Neuron (in vitro differentiated cells): ENCODE data around the gene NANS.
"Not testable (repeated sequence)": the region's sequence is repeated elsewhere in the genome, so short reads cannot be mapped to it uniquely, and the experiment has no call there.

Source experiments
- H2AFZ ChIP-seq: one replicate; pipeline ENCODE4 v1.6.1; 2013; ENCODE audit warnings: low read depth, mild to moderate bottlenecking, inconsistent platforms, low read length, moderate library complexity
- H3K27me3 ChIP-seq: one replicate; pipeline ENCODE4 v1.6.1; 2013; ENCODE audit warnings: low read length; ENCODE audit not compliant: insufficient read depth
- H3K36me3 ChIP-seq: one replicate; pipeline ENCODE4 v1.6.1; 2013; ENCODE audit warnings: low read length; ENCODE audit not compliant: insufficient read depth
- H3K4me1 ChIP-seq: one replicate; pipeline ENCODE4 v1.6.1; 2013; ENCODE audit warnings: low read length; ENCODE audit not compliant: insufficient read depth
- H3K4me3 ChIP-seq: 2 replicates; pipeline ENCODE4 v1.5.1; 2013; ENCODE audit warnings: mild to moderate bottlenecking, low read length, moderate library complexity
- H3K9me3 ChIP-seq: one replicate; pipeline ENCODE4 v1.6.1; 2013; ENCODE audit warnings: low read length

Gene NANS

GRCh38 chr9:98085944-98086343 lies 29.4 kb downstream of the NANS start:
- H3K27me3 ChIP-seq, result no peaks in the 10 kb centered on the region
- H3K4me3 ChIP-seq, result no peak overlapping the region
- H3K4me1 ChIP-seq, result peaks cover 6% of the 10 kb centered on the region
- no peaks in the 10 kb centered on the region for H3K9me3 ChIP-seq
- no peak overlapping the region for H2AFZ ChIP-seq
- H3K36me3 ChIP-seq, result peaks cover 7% of the 10 kb centered on the region

GRCh38 chr9:98086461-98086860 lies 29.9 kb downstream of the NANS start:
- H3K36me3 ChIP-seq, result peaks cover 1% of the 10 kb centered on the region
- no peaks in the 10 kb centered on the region for H3K9me3 ChIP-seq
- no peak overlapping the region for H2AFZ ChIP-seq
- H3K27me3 ChIP-seq, result no peaks in the 10 kb centered on the region
- peaks cover 6% of the 10 kb centered on the region for H3K4me1 ChIP-seq
- no peak overlapping the region for H3K4me3 ChIP-seq

- no peaks in the 10 kb centered on the region for H3K36me3 ChIP-seq
- no peaks in the 10 kb centered on the region for H3K9me3 ChIP-seq
- no peak overlapping the region for H3K4me3 ChIP-seq
- H2AFZ ChIP-seq, result no peak overlapping the region
- peaks cover 6% of the 10 kb centered on the region for H3K4me1 ChIP-seq
- H3K27me3 ChIP-seq, result peaks cover 2% of the 10 kb centered on the region
These were observed 31.2 kb downstream of the NANS start for GRCh38 chr9:98087420-98088354.

GRCh38 chr9:98090674-98091073 lies 34.1 kb downstream of the NANS start:
- H3K36me3 ChIP-seq, H2AFZ ChIP-seq, H3K27me3 ChIP-seq, H3K9me3 ChIP-seq, H3K4me3 ChIP-seq, H3K4me1 ChIP-seq: not testable (repeated sequence)

- Histone ChIP-seq H3K36me3 (no peaks in the 10 kb centered on the region), H3K4me1 (no peaks in the 10 kb centered on the region), H3K27me3 (peaks cover 2% of the 10 kb centered on the region), H3K4me3 (no peak overlapping the region), H2AFZ (no peak overlapping the region), H3K9me3 (no peaks in the 10 kb centered on the region)
These were observed 35.4 kb downstream of the NANS start for GRCh38 chr9:98091735-98092612.

- H3K4me3 ChIP-seq, result no peak overlapping the region
- no peaks in the 10 kb centered on the region for H3K9me3 ChIP-seq
- no peaks in the 10 kb centered on the region for H3K36me3 ChIP-seq
- H2AFZ ChIP-seq, result no peak overlapping the region
- no peaks in the 10 kb centered on the region for H3K4me1 ChIP-seq
- peaks cover 2% of the 10 kb centered on the region for H3K27me3 ChIP-seq
These were observed 36.0 kb downstream of the NANS start for GRCh38 chr9:98092613-98092931.

- Histone ChIP-seq H3K4me3 (no peak overlapping the region), H2AFZ (no peak overlapping the region), H3K36me3 (no peaks in the 10 kb centered on the region), H3K9me3 (no peaks in the 10 kb centered on the region), H3K4me1 (no peaks in the 10 kb centered on the region), H3K27me3 (peaks cover 2% of the 10 kb centered on the region)
These were observed 37.8 kb downstream of the NANS start for GRCh38 chr9:98094316-98094715.

- peaks cover 2% of the 10 kb centered on the region for H3K27me3 ChIP-seq
- no peaks in the 10 kb centered on the region for H3K9me3 ChIP-seq
- H2AFZ ChIP-seq, result no peak overlapping the region
- no peaks in the 10 kb centered on the region for H3K4me1 ChIP-seq
- no peaks in the 10 kb centered on the region for H3K36me3 ChIP-seq
- no peak overlapping the region for H3K4me3 ChIP-seq
These were observed 38.3 kb downstream of the NANS start for GRCh38 chr9:98094851-98095250.

GRCh38 chr9:98095401-98095800 lies 38.9 kb downstream of the NANS start:
- peaks cover 2% of the 10 kb centered on the region for H3K27me3 ChIP-seq
- H2AFZ ChIP-seq, result no peak overlapping the region
- no peaks in the 10 kb centered on the region for H3K9me3 ChIP-seq
- no peaks in the 10 kb centered on the region for H3K36me3 ChIP-seq
- H3K4me1 ChIP-seq, result no peaks in the 10 kb centered on the region
- H3K4me3 ChIP-seq, result no peak overlapping the region

GRCh38 chr9:98096091-98096490 lies 39.6 kb downstream of the NANS start:
- no peaks in the 10 kb centered on the region for H3K36me3 ChIP-seq
- H3K9me3 ChIP-seq, result no peaks in the 10 kb centered on the region
- H3K27me3 ChIP-seq, result peaks cover 2% of the 10 kb centered on the region
- H3K4me3 ChIP-seq, result no peak overlapping the region
- no peak overlapping the region for H2AFZ ChIP-seq
- no peaks in the 10 kb centered on the region for H3K4me1 ChIP-seq

- no peaks in the 10 kb centered on the region for H3K4me1 ChIP-seq
- no peak overlapping the region for H3K4me3 ChIP-seq
- no peak overlapping the region for H2AFZ ChIP-seq
- no peaks in the 10 kb centered on the region for H3K36me3 ChIP-seq
- no peaks in the 10 kb centered on the region for H3K27me3 ChIP-seq
- H3K9me3 ChIP-seq, result no peaks in the 10 kb centered on the region
These were observed 41.3 kb downstream of the NANS start for GRCh38 chr9:98097836-98098235.

GRCh38 chr9:98099346-98099745 lies 42.8 kb downstream of the NANS start:
- Histone ChIP-seq H3K9me3 (no peaks in the 10 kb centered on the region), H3K4me1 (no peaks in the 10 kb centered on the region), H3K27me3 (no peaks in the 10 kb centered on the region), H2AFZ (no peak overlapping the region), H3K4me3 (no peak overlapping the region), H3K36me3 (no peaks in the 10 kb centered on the region)

- Histone ChIP-seq H2AFZ (no peak overlapping the region), H3K4me3 (no peak overlapping the region), H3K9me3 (no peaks in the 10 kb centered on the region), H3K27me3 (peaks cover 2% of the 10 kb centered on the region), H3K4me1 (no peaks in the 10 kb centered on the region), H3K36me3 (no peaks in the 10 kb centered on the region)
These were observed 43.4 kb downstream of the NANS start for GRCh38 chr9:98099898-98100297.
